GM23338 (cell line): ENCODE results near the gene HMGXB3. TPM values are rescaled to one million over a fixed set of nuclear protein-coding genes. Genes with fewer than 3 reads are reported as not detected.
A peak's percentile ranks its signal among the peaks of the same experiment; 100 is the strongest.

Experiments
- ATAC-seq: fragments of 200-7000 bp; cut with Tn5 transposase; 3 replicates; pipeline ENCODE4 v1.9.1; 2020
- DNase-seq: peaks from one replicate; pipeline ENCODE4 v3.0.0-alpha.2; 2015; ENCODE audit warnings: low spot score
- H2AFZ ChIP-seq: fragments of 200-600 bp; sonication (generic); 2 replicates; pipeline ENCODE4 v1.8.0; 2016; ENCODE audit warnings: antibody characterized with exemption, mild to moderate bottlenecking, moderate library complexity
- H3F3A ChIP-seq: fragments of 200-600 bp; sonication (generic); replicated peaks from 2 replicates; pipeline ENCODE4 v1.8.0; 2017; ENCODE audit warnings: antibody characterized with exemption, mixed run types, low read depth
- H3K27ac ChIP-seq: fragments of 200-600 bp; sonication (generic); 2 replicates; pipeline ENCODE4 v1.6.1; 2016; ENCODE audit warnings: low read depth
- H3K27me3 ChIP-seq: fragments of 200-600 bp; sonication (generic); 2 replicates; pipeline ENCODE4 v1.8.0; 2016; ENCODE audit warnings: mild to moderate bottlenecking, mixed run types, moderate library complexity; ENCODE audit not compliant: insufficient read depth
- H3K36me3 ChIP-seq: fragments of 200-600 bp; sonication (generic); 2 replicates; pipeline ENCODE4 v1.8.0; 2016; ENCODE audit warnings: mild to moderate bottlenecking; ENCODE audit not compliant: insufficient read depth
- H3K4me1 ChIP-seq: fragments of 200-600 bp; sonication (generic); 2 replicates; pipeline ENCODE4 v1.8.0; 2016; ENCODE audit warnings: mild to moderate bottlenecking, moderate library complexity; ENCODE audit not compliant: insufficient read depth
- H3K4me2 ChIP-seq: fragments of 200-600 bp; sonication (generic); 2 replicates; pipeline ENCODE4 v1.7.1; 2017; ENCODE audit warnings: mixed run types
- H3K4me3 ChIP-seq: fragments of 200-600 bp; sonication (generic); 2 replicates; pipeline ENCODE4 v1.6.1; 2016; ENCODE audit warnings: mixed run types
- H3K79me2 ChIP-seq: fragments of 200-600 bp; sonication (generic); replicated peaks from 2 replicates; pipeline ENCODE4 v1.8.0; 2017; ENCODE audit warnings: mild to moderate bottlenecking; ENCODE audit not compliant: insufficient read depth
- H3K9me2 ChIP-seq: fragments of 200-600 bp; sonication (generic); 2 replicates; pipeline ENCODE4 v1.8.0; 2017; ENCODE audit not compliant: insufficient read depth
- H4K20me1 ChIP-seq: fragments of 200-600 bp; sonication (generic); replicated peaks from 2 replicates; pipeline ENCODE4 v1.8.0; 2017; ENCODE audit warnings: mild to moderate bottlenecking; ENCODE audit not compliant: insufficient read depth
- H3K27ac Mint-ChIP-seq: 2 replicates; pipeline ENCODE4 v1.8.0; 2020; ENCODE audit warnings: inconsistent platforms, mild to moderate bottlenecking, moderate library complexity, mixed read lengths
- H3K27me3 Mint-ChIP-seq: 3 replicates; pipeline ENCODE4 v1.8.0; 2022; ENCODE audit warnings: low read depth, mild to moderate bottlenecking, moderate library complexity, mixed read lengths, inconsistent platforms; ENCODE audit not compliant: insufficient read depth, poor library complexity
- H3K36me3 Mint-ChIP-seq: 3 replicates; pipeline ENCODE4 v1.8.0; 2021; ENCODE audit warnings: low read depth, mild to moderate bottlenecking, inconsistent platforms, moderate library complexity, mixed read lengths
- H3K4me1 Mint-ChIP-seq: 3 replicates; pipeline ENCODE4 v1.8.0; 2020; ENCODE audit warnings: mild to moderate bottlenecking, inconsistent platforms, mixed read lengths
- H3K4me3 Mint-ChIP-seq: 3 replicates; pipeline ENCODE4 v1.8.0; 2021; ENCODE audit warnings: moderate library complexity, mild to moderate bottlenecking, inconsistent platforms, mixed read lengths
- H3K9me3 Mint-ChIP-seq: 3 replicates; pipeline ENCODE4 v1.8.0; 2020; ENCODE audit warnings: moderate library complexity, mild to moderate bottlenecking, inconsistent platforms, mixed read lengths
- CREB1 ChIP-seq: fragments of 250-450 bp; sonication (Bioruptor Pico); IDR thresholded peaks from 2 replicates; pipeline ENCODE4 v1.5.0; 2020; ENCODE audit warnings: low read depth, mild to moderate bottlenecking, moderate library complexity
- CTCF ChIP-seq, 2 experiments: fragments of 200-600 bp in 1 of 2; sonication (generic) in 1 of 2; conservative IDR thresholded peaks; 2 replicates each; pipeline versions ENCODE4 v1.5.1 to v1.6.1; 2016 to 2017; ENCODE audit warnings: antibody characterized with exemption in 2 of 2, low read depth in 2 of 2, mild to moderate bottlenecking in 2 of 2, moderate library complexity in 1 of 2
- EZH2 ChIP-seq: fragments of 200-600 bp; sonication (generic); IDR thresholded peaks from one replicate; pipeline ENCODE4 v1.8.0; 2017; ENCODE audit warnings: antibody characterized with exemption, mild to moderate bottlenecking, low read depth; ENCODE audit not compliant: unreplicated experiment
- JUNB ChIP-seq: IDR thresholded peaks from one replicate; pipeline ENCODE4 v1.6.1; 2016; ENCODE audit warnings: antibody characterized with exemption; ENCODE audit not compliant: unreplicated experiment
- polyA plus RNA-seq: library from polyadenylated mRNA; unstranded; fragments of >200 nt; fragmentation: Nextera tagmentation; extraction: Ambion mirVana; gene quantifications from 2 replicates; pipeline ENCODE4 v1.2.1, GENCODE V29; 2016
- total RNA-seq: library from RNA; depleted of rRNA; stranded (reverse); fragments of >200 nt; shearing (Covaris generic); gene quantifications from 2 replicates; pipeline ENCODE4 v1.2.3, GENCODE V29; 2014

HMGXB3 gene
- total and polyA plus RNA-seq, 2 experiments from 2014 or later: 9.4 to 37.9 TPM

- Histone ChIP-seq H3K36me3 (no peaks in the 10 kb centered on the region), H3K27me3 (no peaks in the 10 kb centered on the region), H3K4me1 (no peaks in the 10 kb centered on the region), H3K9me2 (no peaks in the 10 kb centered on the region), H3F3A (no peaks in the 10 kb centered on the region), H4K20me1 (no peaks in the 10 kb centered on the region), H3K4me3 (no peak overlapping the region), H3K79me2 (no peaks in the 10 kb centered on the region), H3K27ac (no peak overlapping the region), H3K4me2 (no peak overlapping the region), H2AFZ (no peak overlapping the region)
- Mint-ChIP-seq H3K4me3 (no peak overlapping the region), H3K4me1 (no peaks in the 10 kb centered on the region), H3K27me3 (peaks cover 5% of the 10 kb centered on the region), H3K36me3 (no peaks in the 10 kb centered on the region), H3K27ac (no peak overlapping the region), H3K9me3 (no peaks in the 10 kb centered on the region)
- ATAC-seq (no peak), DNase-seq (no peak)
- TF ChIP-seq EZH2: no peak
Measured at GRCh38 chr5:149988126-149988525, 12.4 kb upstream of the HMGXB3 start.

DNA sequence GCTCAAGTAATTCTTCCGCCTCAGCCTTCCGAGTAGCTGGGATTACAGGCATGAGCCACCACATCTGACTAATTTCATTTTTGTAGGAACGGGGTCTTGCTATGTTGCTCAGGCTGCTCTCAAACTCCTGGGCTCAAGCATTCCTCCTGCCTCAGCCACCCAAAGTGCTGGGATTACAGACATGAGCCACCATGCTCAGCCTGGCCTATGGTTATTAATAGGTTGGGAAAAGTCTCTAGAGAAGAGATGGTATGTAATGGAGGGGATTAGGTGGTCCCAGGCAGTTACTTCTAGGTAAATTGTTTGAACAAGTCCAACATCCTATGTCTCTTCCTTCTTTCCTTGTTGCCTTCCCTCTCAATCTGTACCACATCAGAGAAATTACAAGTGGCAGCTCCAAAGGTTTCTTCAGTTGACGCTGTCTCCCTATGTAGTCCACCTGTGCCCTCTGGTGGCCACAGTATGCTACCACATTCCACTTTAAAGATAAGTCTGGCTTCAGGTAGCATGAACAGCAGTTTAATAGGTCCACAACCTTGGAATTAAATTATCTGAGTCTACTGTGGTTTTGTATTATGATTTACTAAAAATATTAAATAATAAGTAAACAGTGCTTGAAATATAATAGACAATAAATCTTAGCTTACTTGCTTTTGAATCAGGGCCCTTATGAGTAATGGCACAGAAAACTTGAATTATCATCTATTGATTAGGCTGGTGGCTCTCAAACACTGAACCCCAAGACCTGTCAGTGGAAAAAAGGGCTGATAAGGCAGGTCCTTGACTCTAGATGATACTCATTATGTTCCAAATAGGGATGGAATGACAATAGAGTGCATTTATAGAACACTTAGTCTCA lies 9.8 kb upstream of the HMGXB3 start:
- Histone ChIP-seq H3K79me2 (no peaks in the 10 kb centered on the region), H3K36me3 (no peaks in the 10 kb centered on the region), H3K27me3 (no peaks in the 10 kb centered on the region), H3K4me2 (no peak overlapping the region), H3K4me1 (no peaks in the 10 kb centered on the region), H4K20me1 (no peaks in the 10 kb centered on the region), H2AFZ (no peak overlapping the region), H3F3A (no peaks in the 10 kb centered on the region), H3K9me2 (no peaks in the 10 kb centered on the region), H3K4me3 (no peak overlapping the region), H3K27ac (no peak overlapping the region)
- ATAC-seq (peak; percentile 94), DNase-seq (peak; percentile 83)
- H3K27me3 Mint-ChIP-seq: peaks cover 5% of the 10 kb centered on the region
- H3K4me1 Mint-ChIP-seq: no peaks in the 10 kb centered on the region
- no peak overlapping the region for H3K4me3 Mint-ChIP-seq
- TF ChIP-seq JUNB (no peak), CTCF (conservative IDR thresholded peaks at IDR 0.05; ENCODE audit: low read depth in 2 of 2) (peak; percentile 94 to 97), CREB1 (CRISPR knock-in tag) (no peak)
- H3K36me3 Mint-ChIP-seq: no peaks in the 10 kb centered on the region
- no peaks in the 10 kb centered on the region for H3K9me3 Mint-ChIP-seq
- H3K27ac Mint-ChIP-seq: no peak overlapping the region

DNA sequence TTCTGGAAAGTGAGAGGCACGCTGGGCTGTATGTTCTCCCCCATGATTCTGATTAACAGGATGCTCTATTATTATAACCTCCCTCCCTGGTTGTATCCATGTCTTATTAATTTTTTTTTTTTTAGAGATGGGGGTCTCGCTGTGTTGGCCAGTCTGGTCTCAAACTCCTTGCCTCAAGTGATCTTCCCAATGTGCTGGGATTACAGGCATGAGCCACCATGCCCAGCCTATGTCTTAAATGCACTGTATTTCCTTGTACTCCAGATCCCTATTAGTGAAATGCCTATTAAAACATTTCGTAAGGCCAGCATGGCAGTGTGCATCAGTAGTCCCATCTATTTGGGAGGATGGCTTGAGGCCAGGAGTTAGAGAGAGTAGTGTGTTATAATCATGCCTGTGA lies 7.1 kb upstream of the HMGXB3 start:
- Histone ChIP-seq H3K9me2 (no peaks in the 10 kb centered on the region), H3K36me3 (no peaks in the 10 kb centered on the region)
- H3K4me1 Mint-ChIP-seq: no peaks in the 10 kb centered on the region

More for the DNA sequence above, 7.1 kb upstream of the HMGXB3 start:
- no peak overlapping the region for H3K27ac ChIP-seq
- ATAC-seq (no peak), DNase-seq (no peak)
- H3K4me2 ChIP-seq: no peak overlapping the region
- no peak overlapping the region for H3K4me3 ChIP-seq
- no peaks in the 10 kb centered on the region for H3K36me3 Mint-ChIP-seq
- TF ChIP-seq CREB1 (CRISPR knock-in tag) (no peak), CTCF (conservative IDR thresholded peaks at IDR 0.05; ENCODE audit: low read depth in 2 of 2) (no peak)
- peaks cover 5% of the 10 kb centered on the region for H3K27me3 Mint-ChIP-seq
- no peaks in the 10 kb centered on the region for H4K20me1 ChIP-seq
- H2AFZ ChIP-seq: no peak overlapping the region
- no peaks in the 10 kb centered on the region for H3K79me2 ChIP-seq
- H3K27ac Mint-ChIP-seq: no peak overlapping the region; the same call in 1 of the 2 replicates
- H3K9me3 Mint-ChIP-seq: no peaks in the 10 kb centered on the region
- H3K4me1 ChIP-seq: no peaks in the 10 kb centered on the region
- no peaks in the 10 kb centered on the region for H3F3A ChIP-seq
- H3K4me3 Mint-ChIP-seq: no peak overlapping the region
- H3K27me3 ChIP-seq: no peaks in the 10 kb centered on the region
